Fibroblast of the conjunctiva (primary cell): ENCODE measurements around the gene CTXND1.

ENCODE experiments used
- DNase-seq: peaks from one replicate; pipeline ENCODE4 v3.0.0-alpha.2; 2010; ENCODE audit warnings: low read depth

Gene CTXND1

GRCh38 chr15:80180986-80181385 is 71.0 kb downstream of the CTXND1 start:
- no peak for DNase-seq

DNA sequence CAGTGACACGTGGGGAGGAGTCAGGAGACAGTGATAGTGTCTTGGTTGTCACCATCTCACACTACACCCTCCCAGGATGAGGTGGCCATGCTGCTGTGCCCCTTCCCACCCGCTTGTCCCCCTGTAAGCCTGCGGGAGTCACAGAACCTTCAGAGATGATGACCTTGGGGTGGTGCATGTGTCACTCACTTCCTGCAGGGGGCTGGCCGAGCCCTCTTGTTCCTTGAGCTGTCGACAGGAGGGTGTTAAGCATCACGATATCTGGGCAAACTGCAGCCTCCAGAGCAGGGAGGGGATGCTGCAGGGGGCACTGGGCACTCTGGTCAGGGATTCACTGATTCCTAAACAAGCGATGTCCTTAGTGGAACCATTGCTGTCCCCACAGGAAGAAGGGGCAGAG is 71.5 kb downstream of the CTXND1 start:
- no peak for DNase-seq

DNA sequence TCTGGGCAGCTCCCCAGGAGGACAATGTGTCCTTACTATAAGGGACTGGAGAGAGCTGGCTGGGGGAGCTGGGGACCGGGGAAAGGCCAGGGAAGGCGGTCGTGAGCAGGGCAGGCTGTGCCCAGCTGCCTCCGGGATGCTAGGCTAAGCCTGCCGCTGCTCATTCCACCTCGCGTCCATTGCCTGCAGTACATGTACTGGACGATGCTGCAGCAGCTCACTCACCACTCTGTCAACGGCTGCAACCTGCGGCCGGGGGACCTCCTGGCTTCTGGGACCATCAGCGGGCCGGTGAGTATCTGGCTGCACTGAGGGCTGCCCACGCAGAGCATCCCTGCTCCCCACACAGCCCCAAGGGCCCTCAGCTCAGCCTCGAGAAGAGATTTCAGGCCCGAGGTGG is 72.1 kb downstream of the CTXND1 start:
- DNase-seq, result no peak

DNA sequence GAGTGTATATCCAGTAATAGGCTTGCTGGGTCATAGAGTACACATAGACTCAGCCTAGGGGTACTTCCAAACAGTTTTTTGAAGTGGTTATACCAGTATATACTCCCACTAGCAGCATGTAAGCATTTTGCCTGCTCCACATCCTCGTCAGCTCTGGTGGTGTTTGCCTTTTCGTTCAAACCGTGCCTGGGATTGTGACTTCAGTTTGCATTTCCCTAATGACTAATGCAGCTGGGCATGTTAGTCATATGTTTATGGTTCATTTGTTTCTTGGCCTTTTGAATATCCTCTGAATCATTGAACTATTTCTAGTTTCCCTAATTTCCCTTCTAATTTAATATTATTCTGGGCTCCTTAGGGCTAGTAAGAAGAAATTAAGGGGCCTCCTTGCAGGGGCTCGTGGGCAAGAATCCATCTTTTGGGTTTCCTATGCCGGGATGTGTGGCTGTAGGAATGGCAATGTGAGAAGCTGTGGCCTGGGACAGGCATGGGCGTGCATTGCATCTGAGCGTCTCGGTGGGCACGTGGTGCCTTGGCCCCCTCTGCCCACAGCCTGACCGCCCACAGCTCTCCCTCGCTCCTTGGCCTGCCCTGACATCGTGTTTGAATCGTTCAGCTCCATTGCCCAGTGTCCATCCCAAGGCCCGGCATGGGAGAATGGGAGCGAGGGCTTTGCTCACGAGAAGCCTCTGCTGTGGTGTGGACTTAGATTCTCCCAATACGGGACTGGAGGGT is 72.8 kb downstream of the CTXND1 start:
- peak; percentile 62 for DNase-seq

DNA sequence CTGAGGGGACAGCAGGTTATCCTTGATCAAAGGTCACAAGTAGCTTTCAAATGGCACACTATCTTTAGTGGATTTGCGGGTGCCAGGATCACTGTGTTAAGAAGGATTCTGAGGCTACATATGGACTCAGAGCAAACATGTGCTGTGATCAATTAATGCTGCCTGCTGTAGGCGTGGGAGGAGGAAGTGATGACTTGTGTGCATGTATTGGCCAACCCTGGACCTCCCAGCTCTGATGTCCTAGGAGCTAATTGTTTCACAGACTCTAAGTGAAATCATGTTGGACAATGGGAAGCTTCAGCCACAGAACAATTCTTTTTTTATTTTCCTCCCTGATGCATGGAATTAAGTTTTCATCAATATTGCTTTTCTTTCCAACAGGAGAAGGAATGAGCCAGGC is 74.9 kb downstream of the CTXND1 start:
- no peak for DNase-seq

- DNase-seq, result no peak
Observed at GRCh38 chr15:80176443-80176842, 75.6 kb downstream of the CTXND1 start.

- no peak for DNase-seq
Observed at GRCh38 chr15:80175436-80175835, 76.6 kb downstream of the CTXND1 start.

GRCh38 chr15:80174017-80174746 is 77.8 kb downstream of the CTXND1 start:
- peak; percentile 72 for DNase-seq

DNA sequence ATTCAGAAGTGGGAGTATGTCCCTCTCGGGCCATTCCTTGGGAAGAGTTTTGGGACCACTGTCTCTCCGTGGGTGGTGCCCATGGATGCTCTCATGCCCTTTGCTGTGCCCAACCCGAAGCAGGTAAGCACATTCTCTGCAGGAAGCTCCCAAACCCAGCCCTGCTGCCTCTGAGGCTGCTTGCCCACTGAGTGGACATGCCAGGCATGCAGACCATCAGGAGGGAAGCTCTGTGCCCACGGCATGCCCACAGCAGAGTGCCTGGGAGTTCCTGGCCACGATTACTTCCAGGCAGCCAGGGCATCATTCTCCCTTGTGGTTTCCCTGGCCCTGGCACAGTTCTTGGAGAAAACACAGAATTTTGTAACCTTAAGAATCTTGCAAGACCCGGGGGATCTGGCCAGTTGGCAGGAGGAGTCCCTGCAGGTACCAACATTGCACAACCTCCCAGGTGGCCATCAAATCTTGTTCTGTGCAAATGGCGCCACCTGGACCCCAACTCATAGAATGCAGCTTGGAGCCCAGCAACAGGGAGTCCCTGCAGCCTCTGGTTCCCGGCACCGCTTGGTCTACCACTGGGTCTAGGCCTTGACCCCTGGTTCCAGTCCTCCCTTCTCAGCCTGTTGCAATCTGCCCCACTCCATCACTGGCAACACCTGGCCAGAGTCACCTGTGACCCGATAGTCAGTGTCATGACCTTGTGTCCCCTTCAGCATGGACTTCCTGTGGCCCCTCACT is 78.8 kb downstream of the CTXND1 start:
- DNase-seq, result no peak

DNA sequence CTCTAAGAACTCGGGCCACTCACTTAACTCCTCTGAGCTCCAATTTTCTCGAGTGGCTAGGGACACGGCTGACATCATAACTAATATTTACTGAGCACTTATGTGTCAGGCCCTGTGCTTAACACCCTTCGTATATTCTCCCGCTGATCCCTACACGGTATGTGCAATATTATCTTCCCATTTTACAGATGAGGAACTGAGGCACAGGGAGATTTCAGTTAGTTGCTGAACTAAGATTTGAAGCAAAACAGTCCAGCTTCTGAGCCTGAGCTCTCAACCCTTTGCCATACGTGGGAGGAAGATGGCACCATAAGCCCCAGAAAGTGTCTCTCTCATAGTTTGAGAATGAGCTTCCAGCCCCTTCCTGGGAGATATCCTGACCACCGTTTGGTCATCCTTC is 79.6 kb downstream of the CTXND1 start:
- no peak for DNase-seq

DNA sequence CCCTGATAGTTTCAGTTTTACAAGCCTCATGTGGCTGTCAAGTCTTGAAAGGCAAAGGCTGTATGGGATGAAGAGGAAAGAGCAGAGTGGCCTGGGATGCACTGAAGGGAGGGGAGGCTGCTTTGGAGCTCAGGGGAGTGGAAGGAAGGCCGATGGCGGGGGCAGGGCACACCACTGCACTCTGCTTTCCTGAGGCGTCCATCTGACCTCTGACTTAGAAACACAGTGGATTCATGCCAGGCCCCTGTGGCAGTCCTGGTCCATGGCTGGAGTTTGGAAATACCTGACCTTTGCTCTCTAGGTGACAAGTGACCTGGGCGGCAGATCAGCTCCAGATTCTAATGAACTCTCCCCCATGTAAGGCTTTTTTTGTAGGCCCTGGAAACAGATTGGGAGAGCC is 80.2 kb downstream of the CTXND1 start:
- no peak for DNase-seq

GRCh38 chr15:80170596-80170995 is 81.4 kb downstream of the CTXND1 start:
- no peak for DNase-seq

DNA sequence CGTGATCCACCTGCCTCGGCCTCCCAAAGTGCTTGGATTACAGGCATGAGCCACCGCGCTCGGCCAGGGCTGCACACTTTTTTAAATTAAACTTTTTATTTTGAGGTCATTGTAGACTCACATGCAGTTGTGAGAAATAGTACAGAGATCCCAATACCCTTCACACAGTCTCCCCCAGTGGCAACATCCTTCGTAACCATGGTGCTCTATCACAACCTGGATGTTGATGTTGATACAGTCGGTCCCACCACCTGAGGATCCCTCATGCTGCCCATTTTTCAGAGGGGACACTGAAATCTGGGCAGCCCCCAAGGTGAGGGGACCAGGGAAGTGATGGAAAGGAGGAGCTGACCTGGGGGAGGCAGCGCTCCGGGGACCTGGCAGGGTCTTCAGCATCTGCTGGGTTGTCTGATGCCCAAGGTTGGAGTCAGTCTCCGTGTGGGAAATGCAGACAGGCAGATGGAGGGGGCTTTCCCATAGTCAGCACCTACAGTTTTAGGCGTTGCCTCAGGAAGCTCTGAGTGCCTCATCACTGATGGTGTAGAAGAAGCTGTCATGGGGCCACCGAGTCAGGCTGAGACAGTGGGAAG is 82.2 kb downstream of the CTXND1 start:
- no peak for DNase-seq

DNA sequence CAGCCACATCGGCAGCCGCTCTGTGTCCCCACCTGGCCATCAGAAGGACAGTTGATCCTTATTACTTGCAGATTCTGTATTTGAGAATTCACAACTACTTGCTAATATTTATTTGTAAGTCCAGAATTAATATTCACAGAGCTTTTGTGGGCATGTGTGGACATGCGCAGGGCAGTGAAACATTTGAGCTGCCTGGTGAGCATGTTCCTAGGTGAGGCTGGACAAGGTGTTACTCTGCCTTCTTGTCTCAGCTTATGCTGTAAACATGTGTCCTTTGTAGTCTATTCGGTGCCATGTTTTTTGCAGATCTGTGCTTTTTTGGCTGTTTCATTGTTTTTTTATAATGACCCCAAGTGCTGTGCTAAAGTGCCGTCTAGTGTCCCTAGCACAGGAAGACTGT is 83.6 kb downstream of the CTXND1 start:
- DNase-seq, result no peak

DNA sequence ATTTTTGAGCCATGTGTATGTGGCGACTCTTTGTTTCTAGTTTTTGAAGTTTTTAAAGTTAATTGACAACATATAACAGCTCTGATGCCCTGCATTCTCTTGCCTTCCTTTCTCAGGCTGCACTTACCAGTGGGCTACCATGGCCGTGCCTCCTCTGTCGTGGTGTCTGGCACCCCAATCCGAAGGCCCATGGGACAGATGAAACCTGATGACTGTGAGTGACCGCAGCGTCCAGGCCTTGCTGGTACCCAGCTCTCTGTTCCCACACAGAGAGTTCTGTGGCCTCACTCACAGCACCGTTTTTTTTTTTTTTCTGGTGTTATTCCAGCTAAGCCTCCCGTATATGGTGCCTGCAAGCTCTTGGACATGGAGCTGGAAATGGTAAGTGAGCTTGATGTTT is 84.1 kb downstream of the CTXND1 start:
- no peak for DNase-seq

GRCh38 chr15:80163897-80164296 is 88.1 kb downstream of the CTXND1 start:
- no peak for DNase-seq

GRCh38 chr15:80163217-80163616 is 88.8 kb downstream of the CTXND1 start:
- DNase-seq, result no peak

DNA sequence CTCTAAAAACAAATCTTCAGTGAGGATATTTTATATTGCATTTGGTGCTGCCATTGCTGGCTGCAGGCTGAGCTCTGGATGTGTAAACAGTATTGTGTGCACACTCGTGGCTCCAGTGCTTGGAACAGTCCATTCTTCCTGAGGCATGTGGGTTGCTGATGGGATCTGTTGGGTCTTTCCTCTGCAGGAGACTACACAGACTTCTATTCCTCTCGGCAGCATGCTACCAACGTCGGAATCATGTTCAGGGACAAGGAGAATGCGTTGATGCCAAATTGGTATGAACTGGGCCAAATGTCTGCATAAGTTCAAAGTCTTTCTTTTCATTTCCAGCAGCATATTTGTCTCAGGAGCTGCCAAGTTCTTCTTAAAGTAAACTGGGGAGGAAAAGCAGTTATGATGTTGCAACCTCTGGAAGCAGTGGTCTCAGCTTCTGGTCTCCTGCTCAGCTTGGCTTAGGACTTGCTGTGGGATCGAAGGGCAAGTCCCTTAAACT is 89.9 kb downstream of the CTXND1 start:
- DNase-seq, result no peak

DNA sequence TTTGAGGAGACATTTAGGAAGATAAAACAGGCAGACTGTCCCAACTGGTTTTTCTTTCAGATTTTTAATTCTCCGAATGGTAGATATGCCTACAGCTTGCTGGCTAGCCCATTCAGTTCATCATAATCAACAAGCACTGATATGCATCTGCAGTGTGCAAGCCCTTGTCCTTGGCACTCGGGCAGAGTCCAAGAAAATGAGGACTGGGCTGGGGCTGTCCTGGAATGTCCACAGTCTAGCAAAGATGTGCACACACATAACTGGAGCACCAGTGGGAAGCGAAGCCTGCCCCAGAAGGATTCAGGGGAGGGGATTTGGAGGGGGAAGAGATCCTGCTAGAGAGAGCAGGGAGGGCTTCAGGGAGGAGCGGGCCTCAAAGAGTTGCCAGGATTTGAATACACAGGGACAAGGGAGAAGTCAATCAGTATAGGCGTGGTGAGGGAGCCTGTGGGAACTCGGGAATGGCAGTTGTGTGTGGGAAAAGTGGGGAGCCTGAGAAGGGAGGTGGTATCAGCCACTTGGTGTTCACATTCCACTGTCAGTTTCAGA is 90.5 kb downstream of the CTXND1 start:
- DNase-seq, result no peak

- DNase-seq, result peak; percentile 59
Observed at GRCh38 chr15:80160570-80161156, 91.3 kb downstream of the CTXND1 start.

- DNase-seq, result no peak
Observed at GRCh38 chr15:80159811-80160569, 92.0 kb downstream of the CTXND1 start.
